Measurements from ENCODE around the gene STRADB.

DNA sequence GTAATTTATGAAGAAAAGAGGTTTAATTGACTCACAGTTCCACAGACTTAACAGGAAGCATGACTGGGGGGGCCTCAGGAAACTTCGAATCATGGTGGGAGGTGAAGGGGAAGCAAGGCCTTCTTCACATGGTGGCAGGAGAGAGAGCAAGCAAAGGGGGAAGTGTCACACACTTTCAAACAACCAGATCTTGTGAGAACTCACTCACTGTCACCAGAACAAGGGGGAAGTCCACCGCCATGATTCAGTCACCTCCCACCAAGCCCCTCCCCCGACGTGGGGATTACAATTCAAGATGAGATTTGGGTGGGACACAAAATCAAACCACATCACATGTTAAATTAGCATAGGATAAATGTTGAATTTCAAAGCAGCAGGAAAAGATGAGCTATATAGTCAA lies 56.2 kb downstream of the STRADB start:
- TF ChIP-seq, protein P1, sequence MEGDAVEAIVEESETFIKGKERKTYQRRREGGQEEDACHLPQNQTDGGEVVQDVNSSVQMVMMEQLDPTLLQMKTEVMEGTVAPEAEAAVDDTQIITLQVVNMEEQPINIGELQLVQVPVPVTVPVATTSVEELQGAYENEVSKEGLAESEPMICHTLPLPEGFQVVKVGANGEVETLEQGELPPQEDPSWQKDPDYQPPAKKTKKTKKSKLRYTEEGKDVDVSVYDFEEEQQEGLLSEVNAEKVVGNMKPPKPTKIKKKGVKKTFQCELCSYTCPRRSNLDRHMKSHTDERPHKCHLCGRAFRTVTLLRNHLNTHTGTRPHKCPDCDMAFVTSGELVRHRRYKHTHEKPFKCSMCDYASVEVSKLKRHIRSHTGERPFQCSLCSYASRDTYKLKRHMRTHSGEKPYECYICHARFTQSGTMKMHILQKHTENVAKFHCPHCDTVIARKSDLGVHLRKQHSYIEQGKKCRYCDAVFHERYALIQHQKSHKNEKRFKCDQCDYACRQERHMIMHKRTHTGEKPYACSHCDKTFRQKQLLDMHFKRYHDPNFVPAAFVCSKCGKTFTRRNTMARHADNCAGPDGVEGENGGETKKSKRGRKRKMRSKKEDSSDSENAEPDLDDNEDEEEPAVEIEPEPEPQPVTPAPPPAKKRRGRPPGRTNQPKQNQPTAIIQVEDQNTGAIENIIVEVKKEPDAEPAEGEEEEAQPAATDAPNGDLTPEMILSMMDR (conservative IDR thresholded peaks at IDR 0.05; ENCODE audit: low read depth, low read length), result no peak
- TF ChIP-seq EZH2 (IDR thresholded peaks at IDR 0.05; ENCODE audit: low read length, unreplicated experiment) (no peak), EZH2phosphoT487 (IDR thresholded peaks at IDR 0.05; ENCODE audit: borderline replicate concordance, low read length) (no peak)

Measured in PC-3 (cell line).